Hippocampal formation (tissue), 2 donors: ENCODE results near the gene OPA3.

Experiments
- DNase-seq, 2 donors: peaks; one replicate each; lab custom pipeline; 2025; lab: John Stamatoyannopoulos, UW

The OPA3 gene

DNA sequence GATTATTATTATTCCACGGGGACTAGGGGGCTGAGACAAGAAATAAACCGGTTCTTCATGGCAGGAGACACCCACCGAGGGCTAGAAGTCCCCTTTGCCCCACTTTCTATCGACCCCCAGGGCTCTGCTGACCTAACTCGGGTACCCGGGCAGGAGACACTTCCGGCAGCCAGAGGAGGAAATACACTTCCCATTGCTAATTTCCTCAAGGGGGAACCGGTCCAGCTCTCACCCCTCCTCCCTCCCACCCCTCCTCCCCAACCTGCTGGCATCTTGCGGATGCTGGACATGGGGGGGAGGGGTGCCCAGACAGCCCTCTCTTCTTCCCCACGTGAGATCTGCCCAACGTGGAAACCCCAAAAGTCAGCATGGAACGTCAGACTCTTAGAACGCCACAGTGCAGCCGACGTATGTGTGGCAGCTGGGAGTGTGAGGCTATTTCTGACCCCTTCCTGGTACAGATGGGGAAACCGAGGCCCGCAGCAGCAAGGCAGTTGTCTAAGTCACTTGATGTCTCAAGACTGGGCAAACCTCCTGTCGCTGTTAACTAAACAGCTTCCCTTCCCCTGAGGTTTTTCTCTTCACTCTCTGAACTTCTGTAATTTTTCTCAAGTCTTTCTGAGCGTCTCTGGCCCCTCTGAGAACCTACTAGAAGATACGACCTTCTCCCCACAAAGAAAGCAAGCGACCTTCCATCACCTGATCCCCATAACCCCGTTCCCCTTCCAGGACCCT, 13.8 kb upstream of the OPA3 start:
- no peak for DNase-seq

DNA sequence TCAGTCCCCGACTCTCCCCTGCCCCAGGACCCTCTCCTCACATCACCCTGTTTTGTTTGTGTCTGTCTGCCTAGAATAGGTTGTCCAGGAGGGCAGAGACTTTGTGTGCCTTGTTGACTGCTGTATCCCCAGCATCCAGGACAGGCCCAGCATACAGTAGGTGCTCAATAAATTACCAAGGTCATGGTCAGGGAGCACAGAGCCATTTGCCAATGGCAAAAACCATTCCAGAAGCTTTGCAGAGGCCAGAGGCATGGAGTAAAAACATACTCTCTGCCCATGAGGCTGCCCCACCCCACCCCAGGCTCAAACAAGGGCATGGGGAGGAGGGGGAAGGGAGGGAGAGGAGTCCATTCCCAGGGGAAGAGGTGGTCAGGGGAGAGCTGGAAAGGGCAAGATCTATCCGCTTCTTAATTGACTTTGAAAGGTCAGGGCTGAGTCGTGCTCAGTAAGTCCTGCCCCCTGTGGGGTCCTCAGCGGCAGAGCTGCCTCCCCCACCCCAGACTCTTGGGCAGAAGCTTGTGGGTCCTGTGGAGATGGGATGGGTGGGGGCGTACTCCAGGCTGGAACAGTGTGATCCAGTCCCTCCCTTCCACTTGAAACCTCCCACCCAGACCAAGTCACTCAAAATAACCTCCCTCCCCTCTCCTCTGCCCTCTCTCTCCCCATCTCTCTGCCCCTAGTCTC, 13.0 kb upstream of the OPA3 start:
- no peak for DNase-seq

DNA sequence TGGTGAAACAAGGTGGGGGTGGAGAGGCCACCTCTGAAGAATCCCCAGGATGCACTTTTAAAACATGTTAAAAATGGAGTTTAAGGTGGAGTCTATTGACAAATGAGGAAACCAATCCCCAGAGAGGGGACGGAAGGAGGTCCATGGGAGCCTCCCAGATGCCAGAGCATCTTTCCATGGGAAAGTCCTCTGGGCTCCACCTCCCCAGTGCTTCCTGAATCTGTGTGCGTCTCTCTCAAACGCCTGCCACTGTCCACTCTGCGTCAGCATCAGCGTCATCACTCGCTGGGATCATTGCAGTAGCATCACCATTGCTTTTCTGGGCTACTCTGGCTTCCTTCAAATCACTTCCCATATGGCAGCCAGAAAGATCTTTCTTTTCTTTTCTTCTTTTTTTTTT, 11.2 kb upstream of the OPA3 start:
- no peak for DNase-seq

DNA sequence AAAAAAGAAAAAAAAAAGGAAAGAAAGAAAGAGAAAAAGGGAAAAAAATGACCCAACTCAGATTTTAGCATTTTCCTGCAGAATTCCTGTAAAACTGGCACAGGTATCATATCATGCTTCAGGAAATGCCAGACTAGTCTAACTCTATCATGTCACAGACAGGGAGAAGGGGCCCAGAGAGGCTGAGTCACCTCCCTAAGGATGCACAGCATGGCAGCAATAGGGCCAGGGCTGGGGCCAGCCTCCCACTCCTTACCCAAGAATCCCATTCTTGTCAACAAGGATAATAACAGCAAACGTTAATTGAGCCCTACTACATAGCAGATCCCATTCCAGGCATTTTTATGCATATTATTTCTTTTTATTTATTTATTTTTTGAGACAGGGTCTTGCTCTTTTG, 8.9 kb upstream of the OPA3 start:
- DNase-seq, result no peak

DNA sequence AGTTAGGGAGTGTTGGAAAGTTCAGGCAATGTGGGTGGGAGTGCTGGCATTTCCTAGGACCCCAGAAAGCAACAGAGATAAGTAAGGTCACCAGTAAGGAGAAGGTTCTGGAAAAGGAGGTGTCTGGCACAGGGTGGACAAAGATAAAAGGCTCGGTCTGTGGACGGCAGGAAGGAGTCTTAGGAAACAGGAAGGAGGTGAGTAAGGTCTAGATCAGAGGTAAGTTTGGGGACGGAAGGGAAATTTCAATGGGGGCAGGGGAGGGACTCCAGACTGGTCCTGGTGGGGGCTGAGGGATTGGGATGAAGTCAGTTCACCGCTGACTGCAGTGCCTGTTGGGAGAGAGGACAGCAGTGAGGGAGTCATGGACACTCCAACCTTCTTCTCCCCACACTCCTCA, 7.8 kb upstream of the OPA3 start:
- no peak for DNase-seq

DNA sequence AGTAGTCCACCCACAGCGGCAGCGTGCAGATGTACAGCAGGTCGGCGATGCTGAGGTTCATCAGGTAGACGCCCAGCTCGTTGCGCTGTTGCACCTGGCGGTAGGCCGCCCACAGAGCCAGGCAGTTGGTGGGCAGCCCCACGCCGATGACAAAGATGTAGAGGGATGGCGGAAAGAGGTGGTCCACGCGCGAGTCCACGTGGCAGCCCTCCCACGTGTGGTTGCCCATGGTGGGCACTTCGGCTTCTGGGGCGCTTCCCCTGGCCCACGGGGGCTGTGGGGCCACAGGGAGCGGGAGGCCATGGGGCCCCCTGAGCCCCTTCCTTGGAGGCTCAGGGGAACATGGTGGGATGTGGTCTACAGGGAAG, 7.0 kb upstream of the OPA3 start:
- DNase-seq, result no peak

DNA sequence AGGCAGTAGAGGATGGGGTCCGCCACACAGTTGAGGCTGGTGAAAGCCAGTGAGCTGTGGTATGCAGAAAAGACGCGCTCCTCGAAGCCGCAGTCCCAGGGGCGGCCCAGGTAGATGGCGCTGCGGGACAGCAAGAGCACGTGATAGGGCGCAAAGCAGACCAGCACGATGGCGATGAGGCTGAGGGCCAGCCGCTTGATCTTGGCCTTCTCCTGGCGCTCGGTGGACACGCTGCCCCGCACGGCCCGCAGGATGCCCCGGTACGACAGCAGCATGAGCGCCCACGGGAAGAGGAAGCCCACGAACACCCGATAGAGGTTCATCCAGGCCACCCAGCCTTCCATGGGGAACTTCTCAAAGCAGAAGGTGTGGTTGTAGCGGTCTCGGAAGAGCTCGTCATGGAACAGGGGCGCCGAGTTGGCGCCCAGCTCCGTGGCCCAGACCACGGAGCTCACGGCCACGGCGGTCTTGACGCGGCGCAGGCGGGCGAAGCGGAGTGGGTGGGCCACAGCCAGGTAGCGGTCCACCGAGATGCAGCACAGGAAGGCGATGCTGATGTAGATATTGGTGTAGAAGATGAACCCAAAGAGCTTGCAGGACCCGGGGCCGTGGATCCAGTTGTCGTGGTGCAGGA, 6.5 kb upstream of the OPA3 start:
- DNase-seq, result no peak

DNA sequence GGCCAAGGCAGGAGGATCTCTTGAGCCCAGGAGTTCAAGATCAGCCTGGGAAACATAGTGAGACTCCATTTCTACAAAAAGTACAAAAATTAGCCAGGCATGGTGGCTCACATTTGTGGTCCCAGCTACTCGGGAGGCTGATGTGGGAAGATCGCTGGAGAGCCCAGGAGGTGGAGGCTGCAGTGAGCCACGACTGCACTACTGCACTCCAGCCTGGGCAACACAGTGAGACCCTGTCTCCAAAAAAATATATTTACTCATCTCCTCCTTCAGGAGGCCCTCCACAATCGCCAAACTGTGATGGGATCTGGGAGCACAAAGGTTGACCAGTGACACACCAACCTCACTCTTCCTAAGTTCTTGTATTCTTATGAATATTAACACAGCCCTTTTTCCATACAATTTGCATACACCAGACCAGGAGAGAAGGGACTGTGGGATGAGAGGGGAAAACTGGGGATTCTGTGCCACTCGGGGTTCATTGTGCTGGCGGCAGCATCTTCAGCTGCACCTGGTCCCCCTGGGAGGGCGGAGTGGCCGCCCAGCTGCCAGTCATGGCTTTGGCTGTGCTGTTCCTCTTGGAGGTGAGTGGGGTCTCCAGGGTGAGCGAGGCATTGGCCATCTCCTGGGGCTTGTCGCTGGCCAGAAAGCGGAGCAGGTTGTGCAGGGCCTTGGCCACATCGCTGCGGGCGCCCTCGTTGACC, 5.8 kb upstream of the OPA3 start:
- no peak for DNase-seq

DNA sequence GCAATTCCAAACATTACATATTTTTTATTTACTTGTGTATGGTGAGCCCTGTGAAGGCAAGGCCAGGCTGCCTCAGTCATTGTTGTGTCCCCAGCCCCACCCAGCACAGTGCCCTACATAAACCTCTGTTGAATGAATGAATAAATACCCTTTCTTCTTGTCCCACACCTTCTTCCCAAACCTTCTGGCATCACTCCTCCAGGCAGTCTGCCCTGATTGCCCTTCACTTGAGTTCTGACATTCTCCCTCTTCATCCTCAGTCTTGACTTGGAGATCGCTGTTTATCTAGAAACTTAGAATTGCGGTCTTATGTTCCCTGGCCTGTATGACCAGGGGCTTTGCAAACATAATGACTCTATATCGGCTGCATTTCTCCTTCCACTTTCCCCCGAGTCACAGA, 5.2 kb upstream of the OPA3 start:
- no peak for DNase-seq

DNA sequence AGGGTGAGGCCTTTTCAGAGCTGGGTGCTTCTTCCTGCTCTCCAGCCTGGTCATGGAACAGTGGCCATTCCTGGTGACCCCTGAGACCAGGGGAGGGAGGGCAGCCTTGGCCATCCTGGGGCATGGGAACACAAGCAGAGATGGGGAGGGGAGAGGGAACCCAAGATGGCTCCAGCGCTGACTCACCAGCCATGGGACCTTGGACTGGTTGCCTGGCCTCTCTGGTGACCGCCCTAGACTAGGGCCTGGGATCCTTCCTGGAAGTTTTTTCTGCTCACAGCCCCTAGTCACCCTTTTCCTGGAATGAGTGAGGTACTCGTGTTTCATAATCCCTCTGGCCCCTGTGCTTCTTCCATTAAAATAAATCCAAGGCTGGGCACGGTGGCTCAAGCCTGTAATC, 3.3 kb upstream of the OPA3 start:
- no peak for DNase-seq

DNA sequence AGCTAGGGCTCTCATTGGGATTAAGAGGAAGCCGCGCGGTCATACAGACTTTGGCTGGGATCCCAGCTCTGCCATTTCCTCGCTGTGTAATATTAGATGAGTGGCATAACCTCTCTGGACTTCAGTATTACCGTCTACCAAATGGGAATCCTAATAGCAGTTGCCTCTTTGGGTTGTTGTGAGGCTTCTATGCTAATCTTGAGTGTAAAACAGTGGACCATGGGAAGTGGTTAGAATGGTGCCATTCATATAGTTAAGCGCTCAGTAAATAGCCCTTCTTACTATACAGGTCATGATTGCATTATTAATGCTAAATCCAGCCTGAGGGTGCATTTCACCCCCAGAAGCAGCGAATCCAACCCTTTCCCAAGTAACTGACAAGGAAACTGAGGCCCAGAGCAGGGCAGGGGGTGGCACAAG, 566 bp upstream of the OPA3 start:
- DNase-seq, result no peak

DNA sequence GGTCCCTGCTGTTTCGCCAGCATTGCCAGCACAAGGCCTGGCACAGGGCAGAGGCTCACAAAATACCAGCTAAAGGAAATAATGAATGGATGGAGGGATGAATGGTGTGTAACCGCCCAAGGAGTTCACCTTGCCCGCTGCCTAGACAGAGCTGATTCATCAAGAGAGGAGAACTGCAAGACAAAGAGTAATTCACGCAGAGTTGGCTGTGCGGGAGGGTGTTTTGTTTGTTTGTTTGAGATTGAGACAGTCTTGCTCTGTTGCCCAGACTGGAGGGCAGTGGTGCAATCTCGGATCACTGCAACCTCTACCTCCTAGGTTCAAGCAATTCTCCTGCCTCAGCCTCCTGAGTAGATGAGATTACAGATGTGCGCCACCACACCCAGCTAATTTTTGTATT, 3.0 kb downstream of the OPA3 start:
- DNase-seq, result no peak

DNA sequence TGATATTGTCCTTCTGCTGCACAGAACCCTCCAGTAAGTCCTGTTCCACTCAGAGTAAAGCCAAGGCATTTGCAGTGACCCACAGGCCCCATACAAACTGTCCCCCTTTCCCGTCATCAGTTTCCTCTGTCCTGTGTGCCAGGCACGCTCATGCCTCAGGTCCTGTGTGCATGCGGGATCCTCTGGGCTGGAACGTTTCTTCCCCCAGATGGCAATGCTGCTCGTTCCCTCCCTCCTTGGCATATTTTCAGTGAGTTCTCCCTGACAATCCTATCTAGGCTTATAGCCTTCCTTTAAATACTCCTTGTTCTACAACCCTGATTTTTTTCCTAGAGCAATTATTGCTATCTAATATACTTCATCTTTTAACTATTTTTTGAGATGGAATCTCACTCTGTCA, 5.7 kb downstream of the OPA3 start:
- no peak for DNase-seq

DNA sequence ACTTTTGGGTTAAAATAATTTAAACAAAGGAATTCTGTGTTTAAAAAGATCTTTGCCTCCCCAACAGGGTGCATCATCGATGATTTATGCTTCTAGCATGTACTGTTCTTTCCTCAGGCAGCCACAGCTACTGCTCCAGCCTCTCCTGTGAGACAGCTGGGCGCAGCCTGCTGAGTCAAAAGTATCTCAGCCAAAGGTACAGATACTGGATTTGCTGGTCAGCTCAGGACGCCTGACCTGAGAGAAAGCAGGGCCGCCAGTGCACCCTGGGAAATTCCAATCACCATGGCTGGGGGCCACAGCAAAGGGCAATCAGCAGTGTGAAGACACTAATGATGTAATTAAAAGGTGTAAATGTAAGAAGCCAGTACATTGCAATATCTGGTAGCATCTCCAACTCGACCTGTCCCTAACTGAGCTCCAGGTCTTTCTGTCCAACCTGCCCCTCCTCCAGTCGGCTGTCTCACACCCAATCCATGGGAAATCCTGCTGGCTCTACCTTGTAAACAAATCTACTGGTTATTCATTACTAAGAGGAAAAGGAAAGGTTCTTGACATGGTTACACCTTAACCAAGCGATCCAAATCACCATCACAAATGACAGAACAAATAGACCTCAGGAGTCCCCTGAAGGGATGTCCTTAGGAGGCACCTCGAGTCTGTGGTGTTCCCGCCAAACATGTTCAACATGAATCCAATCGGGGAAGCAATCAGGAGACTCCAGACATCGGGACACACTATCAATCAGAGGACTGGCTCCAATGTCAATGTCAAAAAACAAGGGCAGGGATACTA, 7.3 kb downstream of the OPA3 start:
- DNase-seq, result peak in 1 of 2 donors; percentile 8

DNA sequence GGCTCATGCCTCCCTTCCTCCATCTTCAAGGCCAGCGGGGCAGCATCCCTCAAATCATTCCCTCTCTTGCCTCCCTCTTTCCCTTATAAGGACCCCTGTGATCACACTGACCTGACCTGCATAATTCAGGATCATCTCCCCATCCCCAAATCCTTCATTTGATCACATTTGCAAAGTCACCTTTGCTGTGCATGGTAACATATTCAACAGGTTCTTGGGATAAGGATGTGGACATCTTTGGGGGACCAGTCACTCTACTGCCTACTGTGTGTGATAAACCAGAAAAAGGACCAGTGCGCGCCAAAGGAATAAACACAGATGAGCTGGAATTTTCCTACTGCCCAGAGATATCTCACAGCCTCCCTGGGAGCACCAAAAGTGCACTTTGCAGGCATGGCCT, 7.9 kb downstream of the OPA3 start:
- no peak for DNase-seq

DNA sequence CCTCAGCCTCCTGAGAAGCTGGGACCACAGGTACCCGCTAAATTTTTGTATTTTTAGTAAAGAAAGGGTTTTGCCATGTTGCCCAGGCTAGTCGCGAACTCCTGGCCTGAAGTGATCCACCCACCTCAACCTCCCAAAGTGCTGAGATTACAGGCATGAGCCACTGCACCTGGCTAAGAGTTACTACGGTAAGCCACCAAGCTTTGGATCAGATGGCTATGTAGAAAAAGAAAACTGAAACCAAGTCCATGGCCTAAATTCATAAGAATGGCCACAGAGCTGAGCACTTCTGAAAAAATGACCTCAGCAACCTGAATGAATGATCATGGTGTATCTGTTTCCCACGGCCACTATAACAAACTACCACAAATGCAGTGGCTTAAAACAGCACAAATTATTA, 9.4 kb downstream of the OPA3 start:
- DNase-seq, result no peak

DNA sequence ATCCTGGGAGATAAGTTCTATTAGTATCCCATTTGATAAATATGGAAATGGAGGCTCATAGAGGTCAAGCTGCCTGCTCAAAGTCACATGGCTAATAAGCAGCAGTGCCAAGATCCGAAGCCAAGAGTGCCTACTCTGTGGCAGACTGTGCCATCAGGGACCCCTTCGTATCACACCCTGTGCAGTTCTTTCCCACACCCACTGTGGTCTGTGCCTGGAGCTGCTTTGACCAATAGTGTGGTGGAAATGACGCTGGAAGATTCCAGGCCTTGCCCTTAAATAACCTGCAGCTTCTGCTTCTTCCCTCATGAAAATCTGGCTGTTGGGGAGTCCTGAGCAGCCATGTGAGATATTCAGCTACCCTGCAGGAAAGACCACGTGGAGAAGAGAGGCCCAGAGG, 10.1 kb downstream of the OPA3 start:
- no peak for DNase-seq

DNA sequence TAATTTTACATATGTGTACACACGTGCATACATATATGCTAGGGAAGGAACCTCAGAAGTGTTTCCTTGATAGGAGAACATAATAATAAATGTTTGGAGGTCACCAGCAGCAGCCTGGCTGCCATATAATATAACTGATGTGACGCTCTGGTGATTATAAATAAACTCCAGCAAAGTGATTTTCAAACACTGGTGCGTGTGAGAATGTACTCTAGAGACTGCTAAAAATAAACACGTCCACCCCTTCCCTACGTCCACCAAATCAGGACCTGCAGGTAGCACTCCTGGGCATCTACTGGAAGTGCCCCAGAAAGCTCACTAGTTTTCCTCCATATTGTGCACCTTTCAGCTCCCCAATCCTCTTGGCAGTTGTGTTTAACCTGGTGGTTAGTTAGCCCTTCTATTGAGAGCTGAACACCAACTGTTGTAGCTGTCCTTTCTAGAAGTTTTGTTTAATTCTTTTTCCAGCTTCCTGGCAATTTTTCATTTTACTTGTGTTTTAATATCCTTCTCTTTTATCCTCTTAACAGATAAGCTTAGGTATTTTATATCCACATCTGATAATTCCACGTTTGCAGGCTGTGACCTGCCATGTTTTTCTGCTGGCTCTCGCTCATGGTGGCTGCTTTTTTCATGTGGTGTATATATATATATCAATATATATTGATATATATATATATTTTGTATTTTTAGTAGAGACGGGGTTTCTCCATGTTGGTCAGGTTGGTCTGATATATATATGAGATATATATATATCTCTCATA, 13.0 kb downstream of the OPA3 start:
- no peak for DNase-seq

DNA sequence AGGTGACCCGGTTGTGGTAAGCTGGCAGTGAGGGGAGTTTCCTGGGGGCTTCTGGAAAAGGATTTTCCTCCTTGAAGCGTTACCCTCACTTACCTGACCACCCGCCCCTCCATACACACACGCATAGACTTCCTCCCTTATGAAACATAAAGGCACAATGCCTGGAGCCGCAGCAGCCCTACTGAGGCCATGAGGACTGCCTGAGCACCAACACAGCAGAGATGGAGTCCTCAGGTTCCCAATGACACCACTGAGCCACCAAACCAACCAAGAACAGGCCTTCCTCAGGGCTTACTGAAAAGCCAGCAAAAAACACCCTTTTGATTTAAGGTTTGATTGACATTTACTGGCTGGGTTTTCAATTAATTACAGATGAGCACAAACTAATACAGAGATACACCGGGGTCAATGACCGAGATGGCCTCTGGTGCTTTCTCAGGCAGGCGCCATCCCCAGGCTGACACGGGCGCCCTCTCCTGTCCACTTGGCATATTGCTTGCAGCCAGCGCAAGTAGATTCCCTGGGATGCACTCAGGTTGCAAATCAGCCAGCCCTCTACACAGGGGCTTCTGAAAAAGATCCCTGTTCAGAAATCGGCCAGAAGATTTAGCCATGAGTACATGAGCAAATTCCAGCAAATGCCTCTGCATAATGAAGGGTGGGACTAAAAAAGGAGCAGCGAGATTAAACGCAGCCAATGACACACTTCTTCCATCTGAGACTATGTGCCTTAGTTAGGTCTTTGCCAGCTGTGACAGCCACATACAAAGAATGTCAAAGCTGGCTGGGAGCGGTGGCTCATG, 14.8 kb downstream of the OPA3 start:
- no peak for DNase-seq

DNA sequence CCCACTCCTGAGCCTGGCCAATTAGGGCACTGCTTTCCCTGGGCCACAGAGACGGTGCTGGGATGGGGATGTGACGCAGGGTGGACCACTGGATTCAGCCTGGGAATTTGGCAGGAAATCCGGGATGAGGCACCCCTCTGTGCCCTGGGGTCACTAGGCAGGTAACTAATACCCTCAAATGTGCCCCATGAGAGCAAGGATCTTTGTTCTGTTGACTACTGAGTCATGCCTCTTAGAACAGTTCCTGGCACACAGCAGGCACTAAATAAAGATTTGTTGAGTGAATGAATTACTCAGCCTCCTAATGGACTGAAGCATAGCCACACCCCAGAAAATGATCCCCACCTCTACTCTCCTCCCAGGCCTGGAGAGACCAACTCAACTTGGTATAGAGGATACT, 15.9 kb downstream of the OPA3 start:
- no peak for DNase-seq
